Thyroid gland (tissue), 4 donors: ENCODE data around the gene INPP5F. TPM values are rescaled to one million over a fixed set of nuclear protein-coding genes. Genes with fewer than 3 reads are reported as not detected.

Experiments
- DNase-seq, 2 donors: peaks; one replicate each; pipeline ENCODE4 v3.0.0-alpha.2; 2019
- H3K27ac ChIP-seq, 3 donors: fragments of 200-600 bp; sonication (generic); 1 replicate in 2 of 3; 2 replicates in 1 of 3; pipeline ENCODE4 v1.5.1; 2016 to 2019; ENCODE audit warnings: mild to moderate bottlenecking in 1 of 3, moderate library complexity in 1 of 3
- H3K27me3 ChIP-seq: fragments of 200-600 bp; sonication (generic); one replicate; pipeline ENCODE4 v1.5.1; 2019
- H3K36me3 ChIP-seq, 2 donors: fragments of 200-600 bp; sonication (generic); one replicate each; pipeline ENCODE4 v1.5.1; 2016 to 2019
- H3K4me1 ChIP-seq, 2 donors: fragments of 200-600 bp; sonication (generic); one replicate each; pipeline ENCODE4 v1.5.1; 2017 to 2019
- H3K4me3 ChIP-seq, 3 donors: fragments of 200-600 bp; sonication (generic); replicated peaks in 1 of 3; 1 replicate in 2 of 3; 2 replicates in 1 of 3; pipeline ENCODE4 v1.5.1; 2016; ENCODE audit warnings: mild to moderate bottlenecking in 1 of 3
- H3K9me3 ChIP-seq: fragments of 200-600 bp; sonication (generic); one replicate; pipeline ENCODE4 v1.5.1; 2017
- CTCF ChIP-seq, 6 experiments: fragments of 200-600 bp in 3 of 6; fragments of 450-650 bp in 3 of 6; sonication (generic) in 3 of 6; IDR thresholded peaks; one replicate each; pipeline ENCODE4 v1.5.1; 2016 to 2019; ENCODE audit warnings: antibody characterized with exemption in 6 of 6, mild to moderate bottlenecking in 2 of 6, inconsistent platforms in 1 of 6, moderate library complexity in 1 of 6
- POLR2A ChIP-seq, 2 donors: fragments of 450-650 bp; IDR thresholded peaks; one replicate each; pipeline ENCODE4 v1.6.1; 2017; ENCODE audit warnings: antibody characterized with exemption in 2 of 2, mild to moderate bottlenecking in 2 of 2, moderate library complexity in 1 of 2
- WGBS, 2 donors: methylation state at CpG; one replicate each; pipeline ENCODE4 v1.1.5; 2017; 5-methylcytosine and 5-hydroxymethylcytosine counted together
- intact Hi-C: fragments of 100-400 bp; cut with DNase I; formaldehyde crosslinking; loops from one replicate; pipeline ENCODE4 v1.15.1; 2023
- total RNA-seq, 4 donors: library from RNA; depleted of rRNA; stranded (reverse); fragments of >200 nt; gene quantifications; one replicate each; pipeline ENCODE4 v1.2.3, GENCODE V29; 2016

Gene INPP5F
- total RNA-seq, 4 donors from 2014 or later, result 12.6 to 14.9 (median 13.4) TPM

- no peaks in the 10 kb centered on the region for H3K36me3 ChIP-seq
- H3K4me3 ChIP-seq, result no peak overlapping the region
- no peak overlapping the region for H3K27ac ChIP-seq
- intact Hi-C loops, result no loop called here
- H3K27me3 ChIP-seq, result no peaks in the 10 kb centered on the region
- no peaks in the 10 kb centered on the region for H3K9me3 ChIP-seq
- H3K4me1 ChIP-seq, result no peaks in the 10 kb centered on the region
- TF ChIP-seq POLR2A (IDR thresholded peaks at IDR 0.05) (no peak), CTCF (IDR thresholded peaks at IDR 0.05) (no peak)
- 91 to 94% methylated on average over 3 of the region's 3 CpGs for WGBS, 2 donors
- no peak for DNase-seq
These were observed 9.6 kb downstream of the INPP5F start for GRCh38 chr10:119735451-119735850.

DNA sequence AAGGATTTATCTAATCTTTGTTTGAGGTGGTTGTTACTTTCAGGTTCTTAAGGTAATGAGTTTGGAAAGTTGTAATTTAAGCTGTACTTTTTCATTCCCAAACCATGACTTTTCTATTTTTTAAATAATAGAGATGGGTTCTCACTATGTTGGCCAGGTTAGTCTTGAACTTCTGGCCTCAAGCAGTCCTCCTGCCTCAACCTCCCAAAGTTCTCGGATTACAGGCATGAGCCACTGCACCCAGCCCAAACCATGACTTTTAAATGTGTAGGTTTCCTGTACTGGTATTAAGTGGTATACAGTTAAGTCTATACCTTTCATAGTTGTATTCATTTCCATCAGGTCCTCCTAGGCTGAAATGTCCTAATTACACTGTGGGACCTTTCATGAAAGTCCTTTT lies 10.4 kb downstream of the INPP5F start:
- Histone ChIP-seq H3K9me3 (no peaks in the 10 kb centered on the region), H3K27ac (no peak overlapping the region), H3K4me3 (no peak overlapping the region), H3K27me3 (no peaks in the 10 kb centered on the region), H3K4me1 (no peaks in the 10 kb centered on the region), H3K36me3 (no peaks in the 10 kb centered on the region)
- WGBS, 2 donors, result 95 to 96% methylated on average over 1 of the region's 1 CpG
- no peak for TF ChIP-seq CTCF (IDR thresholded peaks at IDR 0.05)
- no peak for TF ChIP-seq POLR2A (IDR thresholded peaks at IDR 0.05)
- no peak for DNase-seq
- intact Hi-C loops, result no loop called here

DNA sequence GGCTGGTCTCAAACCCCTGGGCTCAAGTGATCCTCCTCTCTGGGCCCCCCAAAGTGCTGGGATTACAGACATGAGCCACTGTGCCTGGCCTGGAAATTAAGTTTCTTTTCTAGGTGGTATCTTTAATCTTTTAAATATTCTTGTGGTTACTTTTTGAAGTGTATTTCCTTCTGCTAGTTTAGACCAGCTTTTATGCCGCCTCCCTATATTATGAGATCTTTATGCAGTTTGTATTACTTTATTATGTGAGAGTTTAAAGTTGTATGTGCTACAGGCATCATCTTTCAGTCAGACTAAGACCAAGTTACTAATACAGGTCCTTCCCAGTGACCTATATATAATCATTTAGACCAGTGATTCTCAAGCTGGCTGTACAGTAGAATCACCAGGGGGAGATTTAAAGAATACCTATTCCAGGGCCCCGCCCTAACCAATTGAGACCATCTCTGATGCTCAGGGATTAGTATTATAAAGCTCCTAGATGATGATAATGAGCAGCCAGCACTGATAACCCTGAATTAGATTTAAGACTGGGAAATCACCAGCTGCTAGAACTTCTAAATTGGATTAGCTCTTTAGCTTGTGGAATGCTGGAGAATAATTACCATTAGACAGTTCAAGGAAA lies 11.3 kb downstream of the INPP5F start:
- intact Hi-C loops, result no loop called here
- H3K27me3 ChIP-seq, result no peaks in the 10 kb centered on the region
- DNase-seq, result no peak
- no peaks in the 10 kb centered on the region for H3K9me3 ChIP-seq
- H3K4me3 ChIP-seq, result no peak overlapping the region
- H3K4me1 ChIP-seq, result no peaks in the 10 kb centered on the region
- H3K36me3 ChIP-seq, result no peaks in the 10 kb centered on the region
- H3K27ac ChIP-seq, result no peak overlapping the region
- TF ChIP-seq POLR2A (IDR thresholded peaks at IDR 0.05) (no peak), CTCF (IDR thresholded peaks at IDR 0.05) (no peak)
- WGBS, 2 donors, result 98% methylated on average over 2 of the region's 2 CpGs

- intact Hi-C loops, result no loop called here
- Histone ChIP-seq H3K4me1 (no peaks in the 10 kb centered on the region), H3K27me3 (no peaks in the 10 kb centered on the region), H3K4me3 (no peak overlapping the region), H3K36me3 (no peaks in the 10 kb centered on the region), H3K27ac (no peak overlapping the region), H3K9me3 (no peaks in the 10 kb centered on the region)
- no peak for DNase-seq
- TF ChIP-seq POLR2A (IDR thresholded peaks at IDR 0.05) (no peak), CTCF (IDR thresholded peaks at IDR 0.05) (no peak)
- whole genome bisulfite sequencing, 2 donors, result 69 to 89% methylated on average over 1 of the region's 1 CpG
These were observed 12.0 kb downstream of the INPP5F start for GRCh38 chr10:119737823-119738222.

GRCh38 chr10:119738962-119739361 lies 13.1 kb downstream of the INPP5F start:
- Histone ChIP-seq H3K36me3 (no peaks in the 10 kb centered on the region), H3K27me3 (no peaks in the 10 kb centered on the region), H3K9me3 (no peaks in the 10 kb centered on the region), H3K4me3 (no peak overlapping the region), H3K4me1 (no peaks in the 10 kb centered on the region), H3K27ac (no peak overlapping the region)
- intact Hi-C loops, result no loop called here
- no peak for DNase-seq
- TF ChIP-seq POLR2A (IDR thresholded peaks at IDR 0.05), result no peak
- WGBS, 2 donors, result 87 to 95% methylated on average over 1 of the region's 1 CpG
